GM12872 (cell line): ENCODE measurements around the gene ST14.
A peak's percentile ranks its signal among the peaks of the same experiment; 100 is the strongest.

Experiments
- CTCF ChIP-seq: IDR thresholded peaks from 3 replicates; pipeline ENCODE4 v1.5.1; 2011; ENCODE audit warnings: low read depth, mild to moderate bottlenecking, low read length, moderate library complexity; ENCODE audit not compliant: insufficient read depth

The ST14 gene

GRCh38 chr11:130209128-130209932, 49.7 kb downstream of the ST14 start:
- TF ChIP-seq CTCF = no peak

DNA sequence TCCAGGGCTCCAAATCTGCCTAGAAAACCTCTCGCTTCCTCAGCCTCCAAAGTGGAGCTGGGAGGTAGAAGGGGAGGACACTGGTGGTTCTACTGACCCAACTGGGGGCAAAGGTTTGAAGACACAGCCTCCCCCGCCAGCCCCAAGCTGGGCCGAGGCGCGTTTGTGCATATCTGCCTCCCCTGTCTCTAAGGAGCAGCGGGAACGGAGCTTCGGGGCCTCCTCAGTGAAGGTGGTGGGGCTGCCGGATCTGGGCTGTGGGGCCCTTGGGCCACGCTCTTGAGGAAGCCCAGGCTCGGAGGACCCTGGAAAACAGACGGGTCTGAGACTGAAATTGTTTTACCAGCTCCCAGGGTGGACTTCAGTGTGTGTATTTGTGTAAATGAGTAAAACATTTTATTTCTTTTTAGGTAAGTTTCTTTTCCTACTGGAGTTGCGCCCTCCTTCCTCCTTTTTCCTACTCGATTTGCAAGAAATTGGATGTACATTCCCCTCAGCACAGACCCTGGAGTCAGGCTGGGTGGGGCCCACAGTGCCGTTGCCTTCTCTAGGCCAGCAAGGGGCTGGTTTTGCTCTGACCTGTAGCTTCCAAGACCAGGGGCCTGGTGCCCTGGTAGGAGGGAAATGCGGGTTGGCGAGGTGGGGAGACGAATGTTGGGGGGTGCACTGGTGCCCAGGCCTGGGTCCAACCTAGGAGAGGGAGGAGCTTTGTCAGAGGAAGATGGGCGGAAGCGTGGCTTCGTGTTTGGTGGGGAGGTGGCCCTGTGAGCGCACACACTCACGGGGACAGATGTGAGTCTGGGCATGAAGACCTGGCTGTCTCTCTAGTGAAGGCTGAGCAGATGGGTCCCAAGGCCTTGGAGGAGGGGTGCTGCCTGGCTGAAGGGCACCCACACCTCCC, 50.6 kb downstream of the ST14 start:
- TF ChIP-seq CTCF = no peak

GRCh38 chr11:130211144-130211543, 51.6 kb downstream of the ST14 start:
- no peak for TF ChIP-seq CTCF

GRCh38 chr11:130211781-130212401, 52.3 kb downstream of the ST14 start:
- TF ChIP-seq CTCF = no peak

- TF ChIP-seq CTCF = no peak
These were observed 52.9 kb downstream of the ST14 start for GRCh38 chr11:130212431-130212961.

GRCh38 chr11:130213143-130213978, 53.8 kb downstream of the ST14 start:
- peak; percentile 88 for TF ChIP-seq CTCF
